Transverse colon (tissue), 4 donors: Measurements from ENCODE around the gene LPAR1.

Experiments used
- CTCF ChIP-seq, 5 experiments: fragments of 200-600 bp in 3 of 5; fragments of 450-650 bp in 2 of 5; sonication (generic) in 3 of 5; IDR thresholded peaks; 1 replicate in 2 of 5; 2 replicates in 3 of 5; pipeline ENCODE4 v1.5.1; 2016 to 2017; ENCODE audit warnings: antibody characterized with exemption in 5 of 5, inconsistent platforms in 3 of 5, mild to moderate bottlenecking in 2 of 5, moderate library complexity in 1 of 5
- POLR2A ChIP-seq: fragments of 450-650 bp; IDR thresholded peaks from one replicate; pipeline ENCODE4 v1.6.1; 2016; ENCODE audit warnings: antibody characterized with exemption, mild to moderate bottlenecking, moderate library complexity
- POLR2AphosphoS5 ChIP-seq, 3 donors: sonication (generic); formaldehyde crosslinking; IDR thresholded peaks; one replicate each; pipeline ENCODE4 v1.6.1; 2016; ENCODE audit warnings: antibody characterized with exemption in 3 of 3

- no peak for TF ChIP-seq CTCF (IDR thresholded peaks at IDR 0.05)
- no peak for TF ChIP-seq POLR2A
- TF ChIP-seq POLR2AphosphoS5 (IDR thresholded peaks at IDR 0.05): no peak
Measured at GRCh38 chr9:110935829-110936228, 102.4 kb downstream of the LPAR1 start.
